ENCODE measurements around the gene CFTR. TPM values are rescaled to one million over a fixed set of nuclear protein-coding genes. Genes with fewer than 3 reads are reported as not detected.
A peak's percentile ranks its signal among the peaks of the same experiment; 100 is the strongest.

CFTR gene
- total and polyA plus RNA-seq, 9 of the 15 experiments (the other 6 are each of a cell fraction or from before 2014, with no cell fraction given) = 0.20 TPM; not detected in 8

DNA sequence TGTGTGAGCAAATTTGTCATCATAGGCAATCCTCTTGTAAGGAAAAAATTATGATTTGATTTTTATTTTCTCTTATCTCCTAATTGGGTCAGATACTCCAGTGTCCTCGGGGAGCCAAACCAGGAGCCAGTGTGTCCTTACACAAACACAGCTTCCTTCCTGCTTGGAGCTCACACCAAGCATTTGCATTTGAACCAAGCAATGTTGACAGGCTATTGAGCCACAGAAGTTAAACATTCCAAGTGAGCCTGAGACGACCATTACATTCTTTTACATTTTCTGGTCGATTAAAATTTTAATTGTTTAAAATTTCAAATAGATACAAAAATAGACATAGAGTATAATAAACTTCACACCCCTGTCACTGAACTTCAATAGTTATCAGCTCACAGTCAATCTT, 194.8 kb downstream of the CFTR start:
- in situ Hi-C loops (cut with MboI) (no loop called here), intact Hi-C loops (cut with micrococcal nuclease) (loop anchor here (10.0 kb wide), 1 partner anchor 430 kb away; no protein-coding TSS in a partner anchor)
- no peaks in the 10 kb centered on the region for H3K9me3 ChIP-seq (replicated peaks; ENCODE audit: control insufficient read depth, insufficient read depth, low read depth, low read length)
- WGBS (ENCODE audit: insufficient coverage, low coverage, missing lambda C conversion rate) = 0% methylated on average over 3 of the region's 3 CpGs
- peaks cover 0 to 7% of the 10 kb centered on the region in 2 experiments; a peak in 2 of 5 replicates for H3K27me3 ChIP-seq (ENCODE audit: control insufficient read depth in 2 of 2, insufficient read depth in 2 of 2, low read length in 2 of 2)
- no peak overlapping the region for H3K4me2 ChIP-seq (ENCODE audit: insufficient read depth, low read length)
- no peak overlapping the region for H3K9ac ChIP-seq (ENCODE audit: insufficient read depth in 1 of 2, low read depth in 2 of 2, low read length in 2 of 2)
- FAIRE-seq (no peak), DNase-seq (ENCODE audit: extremely low read depth in 1 of 4, low spot score in 3 of 4) (no peak), ATAC-seq (no peak)
- H4K20me1 ChIP-seq (replicated peaks; ENCODE audit: control insufficient read depth, insufficient read depth, low read length) = no peaks in the 10 kb centered on the region
- no TSS peak for BruUV-seq (replicated peaks)
- ChIA-PET POLR2A (no interaction called here), CTCF (ENCODE audit: low intra/inter-chr PET ratio) (interaction anchor here (0.9 to 1.1 kb wide), 2 partner anchors 218 to 275 kb away, joined by 3 read pairs; no protein-coding TSS in a partner anchor)
- peaks cover 0 to 2% of the 10 kb centered on the region in 2 experiments; a peak in 2 of 5 replicates for H3K4me1 ChIP-seq (replicated peaks in 1 of 2; ENCODE audit: control insufficient read depth in 2 of 2, insufficient read depth in 2 of 2, low read length in 2 of 2)
- TF ChIP-seq ERF (CRISPR knock-in tag; IDR thresholded peaks at IDR 0.05) = no peak
- H2AFZ ChIP-seq (ENCODE audit: low read depth, low read length) = no peak overlapping the region
- no peaks in the 10 kb centered on the region for H3K79me2 ChIP-seq (ENCODE audit: control insufficient read depth, insufficient read depth, low read length)
- H3K36me3 ChIP-seq (ENCODE audit: control insufficient read depth, insufficient read depth, low read length) = no peaks in the 10 kb centered on the region
- H3K9me1 ChIP-seq (ENCODE audit: control insufficient read depth, insufficient read depth, low read length) = no peaks in the 10 kb centered on the region
- H3K27ac ChIP-seq (ENCODE audit: extremely low read depth, low read depth, low read length) = no peak overlapping the region
- no peak overlapping the region for H3K4me3 ChIP-seq

- DNase-seq (ENCODE audit: extremely low read depth in 1 of 4, low spot score in 3 of 4) (peak in 1 of 4 experiments; percentile 18), FAIRE-seq (no peak), ATAC-seq (peak; percentile 62)
- ChIA-PET CTCF (ENCODE audit: low intra/inter-chr PET ratio) (no interaction called here), POLR2A (no interaction called here)
- peaks cover 0 to 2% of the 10 kb centered on the region in 2 experiments; a peak in 2 of 5 replicates for H3K4me1 ChIP-seq (replicated peaks in 1 of 2; ENCODE audit: control insufficient read depth in 2 of 2, insufficient read depth in 2 of 2, low read length in 2 of 2)
- peaks cover 0 to 7% of the 10 kb centered on the region in 2 experiments; a peak in 2 of 5 replicates for H3K27me3 ChIP-seq (ENCODE audit: control insufficient read depth in 2 of 2, insufficient read depth in 2 of 2, low read length in 2 of 2)
- H3K4me3 ChIP-seq = no peak overlapping the region
- intact Hi-C loops (cut with micrococcal nuclease) (loop anchor here (10.0 kb wide), 1 partner anchor 429 kb away; no protein-coding TSS in a partner anchor), in situ Hi-C loops (cut with MboI) (no loop called here)
- no peak overlapping the region for H3K9ac ChIP-seq (ENCODE audit: insufficient read depth in 1 of 2, low read depth in 2 of 2, low read length in 2 of 2)
- no peaks in the 10 kb centered on the region for H3K9me3 ChIP-seq (replicated peaks; ENCODE audit: control insufficient read depth, insufficient read depth, low read depth, low read length)
- H3K27ac ChIP-seq (ENCODE audit: extremely low read depth, low read depth, low read length) = no peak overlapping the region
- no peaks in the 10 kb centered on the region for H4K20me1 ChIP-seq (replicated peaks; ENCODE audit: control insufficient read depth, insufficient read depth, low read length)
- H3K4me2 ChIP-seq (ENCODE audit: insufficient read depth, low read length) = no peak overlapping the region
- peak overlapping the region; percentile 22; the same call in 1 of the 2 replicates for H2AFZ ChIP-seq (ENCODE audit: low read depth, low read length)
- WGBS (ENCODE audit: insufficient coverage, low coverage, missing lambda C conversion rate) = 2% methylated on average over 3 of the region's 3 CpGs
- no TSS peak for BruUV-seq (replicated peaks)
- no peaks in the 10 kb centered on the region for H3K79me2 ChIP-seq (ENCODE audit: control insufficient read depth, insufficient read depth, low read length)
- H3K36me3 ChIP-seq (ENCODE audit: control insufficient read depth, insufficient read depth, low read length) = no peaks in the 10 kb centered on the region
- no peaks in the 10 kb centered on the region for H3K9me1 ChIP-seq (ENCODE audit: control insufficient read depth, insufficient read depth, low read length)
- no peak for TF ChIP-seq ZBTB26 (CRISPR knock-in tag; IDR thresholded peaks at IDR 0.05)
- TF ChIP-seq C11orf30 (IDR thresholded peaks at IDR 0.05; ENCODE audit: low read depth) = peak; percentile 68
- TF ChIP-seq HDAC1 (IDR thresholded peaks at IDR 0.05) = no peak
- TF ChIP-seq ZNF778 (CRISPR knock-in tag; IDR thresholded peaks at IDR 0.05) = no peak
- TF ChIP-seq NFE2 (IDR thresholded peaks at IDR 0.05; ENCODE audit: low read depth) = peak; percentile 66
- TF ChIP-seq NFE2L1 (tag; IDR thresholded peaks at IDR 0.05; ENCODE audit: borderline replicate concordance, low read depth) = peak; percentile 55; the same call in 1 of the 2 replicates
- TF ChIP-seq TCF7L2 (IDR thresholded peaks at IDR 0.05; ENCODE audit: low read depth, low read length) = no peak
- TF ChIP-seq MXD1 (CRISPR knock-in tag; IDR thresholded peaks at IDR 0.05; ENCODE audit: borderline replicate concordance, poor library complexity, severe bottlenecking) = no peak
- TF ChIP-seq BDP1 (IDR thresholded peaks at IDR 0.05; ENCODE audit: insufficient read depth, insufficient read length) = no peak
- TF ChIP-seq ZNF316 (IDR thresholded peaks at IDR 0.05) = peak; percentile 76; the same call in 1 of the 2 replicates
- TF ChIP-seq TBP (optimal IDR thresholded peaks at IDR 0.05; ENCODE audit: low read depth, low read length) = no peak
- peak; percentile 41; the same call in 1 of the 2 replicates for TF ChIP-seq MAFF (IDR thresholded peaks at IDR 0.05; ENCODE audit: low read length)
Measured at GRCh38 chr7:117675497-117676435, 195.9 kb downstream of the CFTR start.
